Mesenchymal stem cell (in vitro differentiated cells and primary cell): ENCODE data around the gene CHRNB1.
"Not testable (repeated sequence)": the region's sequence is repeated elsewhere in the genome, so short reads cannot be mapped to it uniquely, and the experiment has no call there.

ENCODE experiments used
- DNase-seq: peaks from one replicate; pipeline ENCODE4 v3.0.0-alpha.2; 2013
- H2AFZ ChIP-seq: one replicate; pipeline ENCODE4 v1.6.1; 2013; ENCODE audit warnings: low read depth, mild to moderate bottlenecking, control low read depth, inconsistent platforms, low read length, moderate library complexity
- H2AK5ac ChIP-seq: 2 replicates; pipeline ENCODE4 v1.6.1; 2013; ENCODE audit warnings: low read length, moderate library complexity, mild to moderate bottlenecking, inconsistent platforms; ENCODE audit not compliant: severe bottlenecking
- H2BK120ac ChIP-seq: one replicate; pipeline ENCODE4 v1.6.1; 2013; ENCODE audit warnings: low read depth, mild to moderate bottlenecking, inconsistent platforms, low read length, moderate library complexity
- H2BK12ac ChIP-seq, 2 experiments: one replicate each; pipeline ENCODE4 v1.6.1; 2013; ENCODE audit warnings: inconsistent platforms in 2 of 2, low read length in 2 of 2, mild to moderate bottlenecking in 2 of 2, moderate library complexity in 2 of 2, control low read depth in 1 of 2
- H2BK15ac ChIP-seq: one replicate; pipeline ENCODE4 v1.6.1; 2013; ENCODE audit warnings: mild to moderate bottlenecking, low read depth, inconsistent platforms; ENCODE audit not compliant: poor library complexity, severe bottlenecking
- H2BK5ac ChIP-seq: 2 replicates; pipeline ENCODE4 v1.6.1; 2013; ENCODE audit warnings: low read depth, mild to moderate bottlenecking, low read length, control low read depth, inconsistent platforms; ENCODE audit not compliant: poor library complexity, severe bottlenecking
- H3K14ac ChIP-seq, 2 experiments: one replicate each; pipeline ENCODE4 v1.6.1; 2013; ENCODE audit warnings: inconsistent platforms in 2 of 2, low read length in 2 of 2, control low read depth in 1 of 2, mild to moderate bottlenecking in 1 of 2, moderate library complexity in 1 of 2
- H3K18ac ChIP-seq, 2 experiments: one replicate each; pipeline ENCODE4 v1.6.1; 2013; ENCODE audit warnings: inconsistent platforms in 2 of 2, low read length in 2 of 2, control low read depth in 1 of 2, low read depth in 1 of 2, mild to moderate bottlenecking in 1 of 2
- H3K23ac ChIP-seq, 2 experiments: one replicate each; pipeline ENCODE4 v1.6.1; 2013; ENCODE audit warnings: inconsistent platforms in 2 of 2, low read length in 2 of 2, mild to moderate bottlenecking in 2 of 2, moderate library complexity in 2 of 2, control low read depth in 1 of 2
- H3K27ac ChIP-seq: 2 replicates; pipeline ENCODE4 v1.5.1; 2013; ENCODE audit warnings: mild to moderate bottlenecking, moderate library complexity, low read length, control low read depth, inconsistent platforms; ENCODE audit not compliant: poor library complexity, severe bottlenecking
- H3K27me3 ChIP-seq, 2 experiments: 2 replicates each; pipeline versions ENCODE4 v1.6.1 to v1.7.0; 2013; ENCODE audit warnings: low read length in 2 of 2, mild to moderate bottlenecking in 2 of 2, moderate library complexity in 2 of 2, control low read depth in 1 of 2, inconsistent platforms in 1 of 2; ENCODE audit not compliant: control insufficient read depth in 1 of 2, insufficient read depth in 1 of 2
- H3K36me3 ChIP-seq, 2 experiments: 2 replicates each; pipeline versions ENCODE4 v1.6.1 to v1.7.0; 2013; ENCODE audit warnings: low read length in 2 of 2, control low read depth in 1 of 2, inconsistent platforms in 1 of 2, low read depth in 1 of 2, mild to moderate bottlenecking in 1 of 2; ENCODE audit not compliant: insufficient read depth in 2 of 2, control insufficient read depth in 1 of 2
- H3K4ac ChIP-seq, 2 experiments: one replicate each; pipeline ENCODE4 v1.6.1; 2013; ENCODE audit warnings: inconsistent platforms in 2 of 2, low read length in 2 of 2, mild to moderate bottlenecking in 2 of 2, moderate library complexity in 2 of 2, control low read depth in 1 of 2, low read depth in 1 of 2
- H3K4me1 ChIP-seq: 2 replicates; pipeline ENCODE4 v1.6.1; 2013; ENCODE audit warnings: low read depth, low read length, control low read depth; ENCODE audit not compliant: control insufficient read depth, insufficient read depth
- H3K4me2 ChIP-seq: 2 replicates; pipeline ENCODE4 v1.6.1; 2013; ENCODE audit warnings: low read length, mild to moderate bottlenecking, inconsistent platforms; ENCODE audit not compliant: poor library complexity, severe bottlenecking
- H3K4me3 ChIP-seq, 2 experiments: 2 replicates each; pipeline versions ENCODE4 v1.5.1 to v1.7.0; 2013; ENCODE audit warnings: low read length in 2 of 2, mild to moderate bottlenecking in 2 of 2, control low read depth in 1 of 2, low read depth in 1 of 2; ENCODE audit not compliant: insufficient read depth in 1 of 2
- H3K79me1 ChIP-seq: replicated peaks from 2 replicates; pipeline ENCODE4 v1.6.1; 2013; ENCODE audit warnings: mild to moderate bottlenecking, control low read depth, low read length, inconsistent platforms; ENCODE audit not compliant: poor library complexity, severe bottlenecking
- H3K9ac ChIP-seq: 2 replicates; pipeline ENCODE4 v1.7.0; 2013; ENCODE audit warnings: mild to moderate bottlenecking, low read length, moderate library complexity
- H3K9me3 ChIP-seq: 2 replicates; pipeline ENCODE4 v1.7.0; 2013; ENCODE audit warnings: mild to moderate bottlenecking, low read length; ENCODE audit not compliant: control insufficient read depth
- H4K8ac ChIP-seq: one replicate; pipeline ENCODE4 v1.6.1; 2013; ENCODE audit warnings: inconsistent platforms, mild to moderate bottlenecking, low read length, moderate library complexity
- H4K91ac ChIP-seq: one replicate; pipeline ENCODE4 v1.6.1; 2013; ENCODE audit warnings: mild to moderate bottlenecking, low read length, inconsistent platforms
- WGBS: methylation state at CpG from one replicate; pipeline ENCODE4 v1.1.7; 2013; ENCODE audit warnings: mixed read lengths; 5-methylcytosine and 5-hydroxymethylcytosine counted together

CHRNB1 gene

DNA sequence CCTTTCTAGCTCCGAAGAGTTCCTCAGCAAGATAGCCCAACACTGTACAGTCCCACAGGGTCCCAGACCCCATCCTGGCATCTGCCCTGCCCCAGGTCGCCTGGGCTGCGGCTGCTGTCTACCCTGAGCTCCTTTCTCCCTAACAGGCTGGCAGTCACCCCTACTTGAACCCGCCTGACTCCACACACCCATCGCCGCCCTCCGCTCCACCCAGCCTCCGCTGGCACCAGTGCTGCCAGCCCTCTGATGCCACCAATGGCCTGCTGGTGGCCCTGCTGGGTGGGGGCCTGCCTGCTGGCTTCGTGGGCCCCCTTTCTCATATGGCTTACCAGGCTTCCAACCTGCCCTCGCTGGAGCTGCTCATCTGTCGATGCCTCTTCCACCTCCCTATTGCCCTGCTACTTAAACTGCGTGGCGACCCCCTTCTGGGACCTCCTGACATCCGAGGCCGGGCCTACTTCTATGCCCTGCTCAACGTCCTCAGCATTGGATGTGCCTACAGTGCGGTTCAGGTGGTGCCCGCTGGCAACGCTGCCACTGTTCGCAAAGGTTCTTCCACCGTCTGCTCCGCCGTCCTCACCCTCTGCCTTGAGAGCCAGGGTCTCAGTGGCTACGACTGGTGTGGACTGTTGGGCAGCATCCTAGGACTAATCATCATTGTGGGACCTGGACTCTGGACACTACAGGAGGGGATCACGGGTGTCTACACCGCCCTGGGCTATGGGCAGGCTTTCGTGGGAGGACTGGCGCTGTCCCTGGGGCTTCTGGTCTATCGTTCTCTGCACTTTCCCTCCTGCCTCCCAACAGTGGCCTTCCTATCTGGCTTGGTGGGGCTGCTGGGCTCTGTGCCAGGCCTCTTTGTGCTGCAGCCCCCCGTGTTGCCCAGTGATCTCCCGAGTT, 37.2 kb downstream of the CHRNB1 start:
- not testable (repeated sequence) for H3K27me3 ChIP-seq, H2BK15ac ChIP-seq, H3K23ac ChIP-seq, H2AFZ ChIP-seq, H3K79me1 ChIP-seq, H3K36me3 ChIP-seq, H3K14ac ChIP-seq, DNase-seq, H3K27ac ChIP-seq, H3K9me3 ChIP-seq, H2BK5ac ChIP-seq, H2BK120ac ChIP-seq, H3K4me2 ChIP-seq
- Histone ChIP-seq H4K8ac (peak overlapping the region; percentile 85), H4K91ac (peak overlapping the region; percentile 75), H3K4ac (peak overlapping the region; percentile 57 to 71), H3K9ac (peak overlapping the region; percentile 100), H2BK12ac (peak overlapping the region; percentile 8 to 14), H3K18ac (peak overlapping the region; percentile 52 to 54), H3K4me3 (peak overlapping the region in 1 of 2 experiments; percentile 98), H3K4me1 (peaks cover 37% of the 10 kb centered on the region), H2AK5ac (peak overlapping the region; percentile 88)
- WGBS: 93% methylated on average over 26 of the region's 31 CpGs

DNA sequence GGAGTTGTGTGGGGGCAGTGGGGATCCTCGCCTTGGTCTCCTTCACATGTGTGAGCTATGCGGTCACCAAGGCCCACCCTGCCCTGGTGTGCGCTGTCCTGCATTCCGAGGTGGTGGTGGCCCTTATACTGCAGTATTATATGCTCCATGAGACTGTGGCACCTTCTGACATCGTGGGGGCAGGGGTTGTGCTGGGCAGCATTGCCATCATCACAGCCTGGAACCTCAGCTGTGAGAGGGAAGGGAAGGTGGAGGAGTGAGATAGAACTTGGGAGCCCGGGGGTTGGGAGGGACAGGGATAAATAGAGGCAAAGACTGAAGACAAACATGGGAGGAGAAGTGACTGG, 37.9 kb downstream of the CHRNB1 start:
- peak overlapping the region; percentile 45 to 62 for H3K4ac ChIP-seq
- H2AFZ ChIP-seq, H2BK120ac ChIP-seq, H3K79me1 ChIP-seq, H3K27ac ChIP-seq, H3K36me3 ChIP-seq, H3K27me3 ChIP-seq, DNase-seq, H3K4me2 ChIP-seq, H2AK5ac ChIP-seq, H3K9me3 ChIP-seq, H3K23ac ChIP-seq, H2BK5ac ChIP-seq: not testable (repeated sequence)
- WGBS: 84% methylated on average over 6 of the region's 6 CpGs
- peak overlapping the region; percentile 22 for H4K91ac ChIP-seq
- H3K9ac ChIP-seq: peak overlapping the region; percentile 100
- peak overlapping the region in 1 of 2 experiments; percentile 19 for H3K14ac ChIP-seq
- H2BK12ac ChIP-seq: peak overlapping the region; percentile 8 to 78
- peak overlapping the region; percentile 26 for H2BK15ac ChIP-seq
- H3K18ac ChIP-seq: peak overlapping the region; percentile 14 to 52
- H4K8ac ChIP-seq: peak overlapping the region; percentile 45
- H3K4me3 ChIP-seq: peak overlapping the region in 1 of 2 experiments; percentile 98
- peaks cover 31% of the 10 kb centered on the region for H3K4me1 ChIP-seq

GRCh38 chr17:7483255-7484066, 38.6 kb downstream of the CHRNB1 start:
- Histone ChIP-seq H2BK120ac (peak overlapping the region; percentile 93), H3K4ac (peak overlapping the region; percentile 62 to 93), H3K79me1 (peaks cover 4% of the 10 kb centered on the region), H4K8ac (peak overlapping the region; percentile 98), H2BK5ac (peak overlapping the region; percentile 95), H3K4me2 (peak overlapping the region; percentile 62), H4K91ac (peak overlapping the region; percentile 92), H3K36me3 (peaks cover 4 to 6% of the 10 kb centered on the region in 2 experiments), H3K9ac (peak overlapping the region; percentile 100), H2AFZ (peak overlapping the region; percentile 33), H2BK15ac (peak overlapping the region; percentile 26), H3K27ac (peak overlapping the region; percentile 95), H3K4me1 (peaks cover 26% of the 10 kb centered on the region), H3K18ac (peak overlapping the region; percentile 86 to 96), H3K14ac (peak overlapping the region in 1 of 2 experiments; percentile 94), H3K9me3 (no peaks in the 10 kb centered on the region), H3K27me3 (no peaks in the 10 kb centered on the region), H2AK5ac (no peak overlapping the region), H3K4me3 (peak overlapping the region; percentile 65 to 98), H3K23ac (peak overlapping the region in 1 of 2 experiments; percentile 29), H2BK12ac (peak overlapping the region; percentile 12 to 51)
- WGBS: under 1% methylated on average over 32 of the region's 38 CpGs
- peak; percentile 98 for DNase-seq
